Measurements from ENCODE around the gene GNAQ. TPM values are rescaled to one million over a fixed set of nuclear protein-coding genes. Genes with fewer than 3 reads are reported as not detected.

GNAQ gene
- total RNA-seq, 4 donors from 2014 or later = 18.1 to 35.1 (median 24.0) TPM

DNA sequence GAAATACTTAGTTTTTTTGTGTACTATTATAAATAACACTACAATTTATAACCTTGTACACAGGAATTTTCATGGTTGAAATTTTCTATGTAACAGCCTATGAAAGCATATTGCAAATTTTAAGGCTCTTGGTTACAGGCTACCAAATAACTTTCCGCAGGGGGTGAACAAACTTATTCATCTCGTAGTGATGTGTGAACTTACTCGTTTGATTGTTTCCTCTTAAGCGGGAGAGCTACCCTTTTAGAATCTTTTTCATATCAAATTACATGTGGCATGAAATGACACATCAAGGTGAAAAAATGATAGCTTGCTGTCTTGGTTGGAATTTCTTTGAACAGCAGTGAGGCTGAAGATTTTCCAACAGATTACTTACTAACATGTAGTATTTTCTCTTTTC, 292.7 kb downstream of the GNAQ start:
- Histone ChIP-seq H3K4me1 (peaks cover 0 to 10% (median 0%) of the 10 kb centered on the region in 3 donors), H3K27ac (no peak overlapping the region), H3K9me3 (no peaks in the 10 kb centered on the region), H3K4me3 (no peak overlapping the region), H3K36me3 (no peaks in the 10 kb centered on the region), H3K27me3 (no peaks in the 10 kb centered on the region)
- TF ChIP-seq POLR2A (IDR thresholded peaks at IDR 0.05) = no peak
- TF ChIP-seq, protein P1, sequence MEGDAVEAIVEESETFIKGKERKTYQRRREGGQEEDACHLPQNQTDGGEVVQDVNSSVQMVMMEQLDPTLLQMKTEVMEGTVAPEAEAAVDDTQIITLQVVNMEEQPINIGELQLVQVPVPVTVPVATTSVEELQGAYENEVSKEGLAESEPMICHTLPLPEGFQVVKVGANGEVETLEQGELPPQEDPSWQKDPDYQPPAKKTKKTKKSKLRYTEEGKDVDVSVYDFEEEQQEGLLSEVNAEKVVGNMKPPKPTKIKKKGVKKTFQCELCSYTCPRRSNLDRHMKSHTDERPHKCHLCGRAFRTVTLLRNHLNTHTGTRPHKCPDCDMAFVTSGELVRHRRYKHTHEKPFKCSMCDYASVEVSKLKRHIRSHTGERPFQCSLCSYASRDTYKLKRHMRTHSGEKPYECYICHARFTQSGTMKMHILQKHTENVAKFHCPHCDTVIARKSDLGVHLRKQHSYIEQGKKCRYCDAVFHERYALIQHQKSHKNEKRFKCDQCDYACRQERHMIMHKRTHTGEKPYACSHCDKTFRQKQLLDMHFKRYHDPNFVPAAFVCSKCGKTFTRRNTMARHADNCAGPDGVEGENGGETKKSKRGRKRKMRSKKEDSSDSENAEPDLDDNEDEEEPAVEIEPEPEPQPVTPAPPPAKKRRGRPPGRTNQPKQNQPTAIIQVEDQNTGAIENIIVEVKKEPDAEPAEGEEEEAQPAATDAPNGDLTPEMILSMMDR (IDR thresholded peaks at IDR 0.05) = no peak
- DNase-seq = no peak
- WGBS, 2 donors = 92% methylated on average over 4 of the region's 4 CpGs
- intact Hi-C loops (cut with DNase I) = no loop called here

DNA sequence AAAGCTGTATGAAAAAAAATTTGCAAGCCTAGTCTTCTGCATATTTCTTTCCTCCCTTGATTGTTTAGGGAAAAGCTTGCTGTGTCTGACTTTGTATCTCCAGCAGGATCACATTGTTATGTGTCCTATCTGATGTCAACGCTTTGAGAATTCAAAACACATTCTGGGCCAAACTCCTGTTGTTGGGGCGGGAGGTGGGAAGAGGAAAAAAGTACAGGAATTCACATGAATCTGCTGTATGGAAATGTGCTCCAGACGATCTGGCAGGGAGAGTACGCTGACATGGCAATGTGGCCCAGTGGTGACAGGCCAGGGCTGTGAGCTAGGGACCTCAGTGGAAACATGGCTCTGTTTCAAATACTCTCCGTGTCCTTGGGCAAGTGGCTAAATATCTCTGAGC, 296.1 kb downstream of the GNAQ start:
- H3K4me3 ChIP-seq = no peak overlapping the region
- no peaks in the 10 kb centered on the region for H3K4me1 ChIP-seq
- no peaks in the 10 kb centered on the region for H3K36me3 ChIP-seq
- no peaks in the 10 kb centered on the region for H3K9me3 ChIP-seq
- no peaks in the 10 kb centered on the region for H3K27me3 ChIP-seq
- TF ChIP-seq, protein P1 (IDR thresholded peaks at IDR 0.05) = no peak
- no peak for TF ChIP-seq POLR2A (IDR thresholded peaks at IDR 0.05)
- DNase-seq = no peak
- no peak overlapping the region for H3K27ac ChIP-seq
- 71 to 88% methylated on average over 5 of the region's 5 CpGs for WGBS, 2 donors
- intact Hi-C loops (cut with DNase I) = no loop called here

DNA sequence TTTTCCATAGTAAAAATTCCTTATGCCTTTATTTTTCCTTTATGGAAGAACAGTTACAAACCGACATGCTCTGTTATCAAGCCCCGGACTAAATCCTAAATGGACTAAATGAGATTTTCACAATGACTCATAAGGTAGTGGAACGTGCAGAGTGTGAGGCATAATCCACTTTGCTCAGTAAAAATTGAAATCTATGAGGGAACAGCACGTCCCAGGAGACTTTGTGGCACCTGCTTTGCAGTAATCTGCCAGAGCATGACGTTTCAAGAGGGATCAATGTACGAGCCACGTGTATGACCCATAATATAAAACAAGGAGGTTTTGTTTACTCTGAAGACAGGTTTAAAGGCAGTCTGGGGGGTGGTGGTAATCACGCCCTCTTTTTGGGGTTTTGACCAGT, 299.7 kb downstream of the GNAQ start:
- Histone ChIP-seq H3K9me3 (no peaks in the 10 kb centered on the region), H3K36me3 (peaks cover 0 to 18% (median 4%) of the 10 kb centered on the region in 3 donors), H3K27me3 (no peaks in the 10 kb centered on the region), H3K27ac (no peak overlapping the region), H3K4me3 (no peak overlapping the region), H3K4me1 (no peaks in the 10 kb centered on the region)
- 67 to 73% methylated on average over 8 of the region's 8 CpGs for WGBS, 2 donors
- no peak for DNase-seq
- TF ChIP-seq, protein P1 (IDR thresholded peaks at IDR 0.05) = no peak
- TF ChIP-seq POLR2A (IDR thresholded peaks at IDR 0.05) = no peak
- intact Hi-C loops (cut with DNase I) = no loop called here

DNA sequence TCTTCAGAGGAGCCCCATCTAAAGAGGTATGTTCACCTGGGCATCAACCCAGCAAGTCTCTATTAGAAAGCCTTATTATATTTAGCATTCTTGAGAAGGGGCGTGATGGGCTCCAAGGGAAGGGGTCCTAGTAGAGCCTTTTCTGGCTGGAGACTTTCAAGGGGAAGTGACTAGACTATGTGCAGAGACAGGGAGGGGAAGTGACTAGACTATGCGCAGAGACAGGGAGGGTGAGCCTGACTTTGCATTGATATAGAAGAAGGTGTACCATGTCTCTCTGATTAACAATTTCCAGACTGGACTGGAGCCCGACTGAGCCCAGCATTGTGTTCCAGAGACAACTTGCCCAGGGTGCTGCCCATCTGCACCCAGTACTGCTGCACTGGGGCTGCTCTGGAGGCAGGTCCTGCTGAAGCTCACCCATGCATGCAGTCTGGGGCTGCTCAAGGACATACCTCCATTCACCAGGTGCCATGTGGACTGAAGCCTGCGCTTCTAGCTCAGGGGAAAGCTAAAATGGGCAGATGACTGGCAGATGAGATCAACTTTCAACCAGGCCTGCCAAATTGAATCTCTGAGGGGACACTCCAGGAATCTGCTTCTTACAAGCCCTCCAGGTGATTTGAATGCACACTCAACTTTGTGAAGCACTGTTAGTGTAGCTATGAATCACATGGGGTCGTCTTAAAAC, 300.5 kb downstream of the GNAQ start:
- 73 to 83% methylated on average over 4 of the region's 5 CpGs for WGBS, 2 donors
- intact Hi-C loops (cut with DNase I) = no loop called here
- DNase-seq = no peak

DNA sequence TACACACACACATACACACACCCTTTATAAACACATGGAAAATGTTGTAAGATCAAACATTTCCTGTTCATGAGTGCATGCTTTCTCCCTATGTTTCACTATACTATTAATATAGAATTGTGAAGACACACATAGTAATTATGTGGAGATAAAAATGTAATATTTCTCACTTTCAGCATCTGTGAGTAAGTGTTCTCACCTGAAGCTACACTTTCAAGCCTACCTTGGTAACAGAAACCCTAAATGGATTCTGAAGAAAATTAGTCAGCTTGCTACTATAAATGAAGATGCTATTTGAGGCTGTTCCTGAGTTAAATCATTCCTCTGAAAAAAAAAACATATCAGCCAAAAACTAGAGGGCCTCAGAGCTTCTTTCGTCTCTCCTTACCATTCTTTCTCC, 302.4 kb downstream of the GNAQ start:
- TF ChIP-seq POLR2A (IDR thresholded peaks at IDR 0.05) = no peak
- TF ChIP-seq, protein P1 (IDR thresholded peaks at IDR 0.05) = no peak
- H3K4me1 ChIP-seq = no peaks in the 10 kb centered on the region
- intact Hi-C loops (cut with DNase I) = no loop called here
- H3K27me3 ChIP-seq = no peaks in the 10 kb centered on the region
- H3K9me3 ChIP-seq = no peaks in the 10 kb centered on the region
- WGBS, 2 donors = 78 to 95% methylated on average over 1 of the region's 1 CpG
- no peak overlapping the region for H3K27ac ChIP-seq
- H3K4me3 ChIP-seq = no peak overlapping the region
- peaks cover 0 to 38% (median 4%) of the 10 kb centered on the region in 3 donors for H3K36me3 ChIP-seq
- DNase-seq = no peak

More for the DNA sequence above, 300.5 kb downstream of the GNAQ start:
- no peak for TF ChIP-seq POLR2A (IDR thresholded peaks at IDR 0.05)
- TF ChIP-seq, protein P1 (IDR thresholded peaks at IDR 0.05) = no peak
- Histone ChIP-seq H3K4me3 (no peak overlapping the region), H3K27ac (no peak overlapping the region), H3K36me3 (peaks cover 0 to 24% (median 4%) of the 10 kb centered on the region in 3 donors), H3K4me1 (no peaks in the 10 kb centered on the region), H3K9me3 (no peaks in the 10 kb centered on the region), H3K27me3 (no peaks in the 10 kb centered on the region)
